RWPE1 (cell line): ENCODE measurements around the gene WLS.

Experiments
- CTCF ChIA-PET: fragments of 350-600 bp; sonication (Branson Sonifier 250); formaldehyde crosslinking; extraction: SDS; loops from one replicate; lab custom pipeline; 2021; lab: Yijun Ruan, JAX
- POLR2A ChIA-PET: fragments of 400-600 bp; formaldehyde crosslinking; extraction: SDS; loops from one replicate; lab custom pipeline; 2020; ENCODE audit warnings: antibody characterized with exemption; ENCODE audit not compliant: low non-redundant PET; lab: Yijun Ruan, JAX
- DNase-seq: peaks from one replicate; pipeline ENCODE4 v3.0.0; 2012; ENCODE audit warnings: low spot score
- H3K27ac ChIP-seq: fragments of 450-650 bp; 2 replicates; pipeline ENCODE4 v1.5.1; 2017
- TF ChIP-seq, protein P1 (sequence below): fragments of 450-650 bp; conservative IDR thresholded peaks from 2 replicates; pipeline ENCODE4 v1.5.1; 2017; ENCODE audit warnings: low read depth, mild to moderate bottlenecking

WLS gene

DNA sequence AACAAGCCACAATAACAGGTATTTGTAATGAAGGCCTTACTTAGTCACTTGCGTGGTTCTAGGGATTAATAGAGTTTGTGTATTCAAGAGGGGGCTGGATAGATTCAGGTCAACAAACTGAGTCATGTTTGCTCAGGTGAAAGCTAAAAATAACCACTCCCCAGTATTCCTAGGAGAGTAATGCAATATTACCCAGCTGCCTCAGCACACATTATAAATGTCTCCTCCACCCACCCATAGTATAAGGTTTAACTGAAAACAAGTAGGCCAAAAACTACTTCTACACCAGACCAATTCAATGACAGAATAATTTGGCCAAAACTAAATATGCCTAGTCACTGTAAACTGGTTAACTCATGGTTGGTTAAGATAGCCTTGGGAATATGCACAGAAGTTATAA is 34.4 kb downstream of the WLS start:
- TF ChIP-seq, protein P1, sequence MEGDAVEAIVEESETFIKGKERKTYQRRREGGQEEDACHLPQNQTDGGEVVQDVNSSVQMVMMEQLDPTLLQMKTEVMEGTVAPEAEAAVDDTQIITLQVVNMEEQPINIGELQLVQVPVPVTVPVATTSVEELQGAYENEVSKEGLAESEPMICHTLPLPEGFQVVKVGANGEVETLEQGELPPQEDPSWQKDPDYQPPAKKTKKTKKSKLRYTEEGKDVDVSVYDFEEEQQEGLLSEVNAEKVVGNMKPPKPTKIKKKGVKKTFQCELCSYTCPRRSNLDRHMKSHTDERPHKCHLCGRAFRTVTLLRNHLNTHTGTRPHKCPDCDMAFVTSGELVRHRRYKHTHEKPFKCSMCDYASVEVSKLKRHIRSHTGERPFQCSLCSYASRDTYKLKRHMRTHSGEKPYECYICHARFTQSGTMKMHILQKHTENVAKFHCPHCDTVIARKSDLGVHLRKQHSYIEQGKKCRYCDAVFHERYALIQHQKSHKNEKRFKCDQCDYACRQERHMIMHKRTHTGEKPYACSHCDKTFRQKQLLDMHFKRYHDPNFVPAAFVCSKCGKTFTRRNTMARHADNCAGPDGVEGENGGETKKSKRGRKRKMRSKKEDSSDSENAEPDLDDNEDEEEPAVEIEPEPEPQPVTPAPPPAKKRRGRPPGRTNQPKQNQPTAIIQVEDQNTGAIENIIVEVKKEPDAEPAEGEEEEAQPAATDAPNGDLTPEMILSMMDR: no peak
- H3K27ac ChIP-seq: no peak overlapping the region
- ChIA-PET POLR2A (no interaction called here), CTCF (interaction anchor here (0.7 kb wide), 1 partner anchor 12 kb away, joined by 3 read pairs; no protein-coding TSS in a partner anchor)
- peak; percentile 80 for DNase-seq

DNA sequence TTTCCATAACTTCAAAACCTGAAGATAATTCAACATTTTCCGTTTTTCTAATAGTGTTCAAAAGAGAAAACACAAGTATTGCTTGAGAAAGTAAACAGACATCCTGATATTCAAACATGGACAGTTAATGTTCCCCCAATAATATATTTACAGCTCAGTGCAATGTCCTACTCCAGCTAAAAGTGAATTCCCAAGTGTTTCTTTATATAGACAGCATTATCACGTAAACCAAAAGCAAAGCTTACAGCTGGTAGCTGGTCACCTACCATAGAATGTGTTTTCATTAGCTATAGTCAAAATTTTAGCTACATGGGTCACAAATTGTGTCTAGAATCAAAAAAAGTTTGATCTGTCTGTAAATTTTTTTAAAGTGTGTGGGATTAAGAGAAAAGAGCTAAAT is 34.9 kb downstream of the WLS start:
- H3K27ac ChIP-seq: no peak overlapping the region
- no peak for DNase-seq
- TF ChIP-seq, protein P1: no peak
- ChIA-PET POLR2A (no interaction called here), CTCF (interaction anchor here (0.7 kb wide), 1 partner anchor 12 kb away, joined by 3 read pairs; no protein-coding TSS in a partner anchor)

DNA sequence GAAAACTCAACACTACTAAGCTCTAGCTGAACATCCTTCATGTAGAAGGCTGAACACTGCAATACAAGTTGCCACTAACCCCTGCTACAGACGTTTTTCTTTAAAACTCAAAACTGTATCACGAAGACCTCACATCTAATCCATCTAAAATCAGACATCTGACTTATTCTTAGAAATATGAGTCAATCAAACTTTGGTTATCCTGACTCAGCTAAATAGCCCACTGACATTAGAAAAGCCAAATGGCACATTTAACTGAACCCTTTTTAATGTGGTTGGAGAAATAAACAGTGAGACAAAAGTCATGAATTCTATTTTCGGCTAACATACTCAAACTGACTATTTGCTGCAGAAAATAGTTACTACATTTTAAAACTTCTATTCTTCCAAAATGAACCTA is 35.6 kb downstream of the WLS start:
- H3K27ac ChIP-seq: no peak overlapping the region
- POLR2A ChIA-PET: no interaction called here

DNA sequence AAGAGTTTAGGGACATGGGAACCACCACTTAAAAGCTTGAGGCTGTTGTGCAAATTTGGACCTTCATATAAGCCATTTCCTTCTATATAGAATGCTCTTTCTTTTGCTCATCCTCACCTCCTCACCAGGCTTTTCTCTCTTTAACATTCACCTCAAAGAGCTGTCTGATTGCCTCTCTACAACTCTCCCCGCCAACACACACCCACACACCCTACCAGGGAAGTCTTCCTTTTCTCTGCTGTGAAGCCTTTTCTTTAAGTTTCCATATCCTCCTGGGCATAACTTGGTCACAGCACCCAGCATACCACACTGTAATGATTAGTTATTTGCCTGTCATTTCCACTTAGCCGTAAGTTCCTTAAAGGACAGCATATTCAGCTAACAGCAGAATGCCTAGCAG is 40.6 kb downstream of the WLS start:
- TF ChIP-seq, protein P1: no peak
- ChIA-PET POLR2A (no interaction called here), CTCF (no interaction called here)
- H3K27ac ChIP-seq: no peak overlapping the region
- DNase-seq: no peak

More for the DNA sequence above, 35.6 kb downstream of the WLS start:
- TF ChIP-seq, protein P1: no peak
- CTCF ChIA-PET: no interaction called here
- DNase-seq: no peak

DNA sequence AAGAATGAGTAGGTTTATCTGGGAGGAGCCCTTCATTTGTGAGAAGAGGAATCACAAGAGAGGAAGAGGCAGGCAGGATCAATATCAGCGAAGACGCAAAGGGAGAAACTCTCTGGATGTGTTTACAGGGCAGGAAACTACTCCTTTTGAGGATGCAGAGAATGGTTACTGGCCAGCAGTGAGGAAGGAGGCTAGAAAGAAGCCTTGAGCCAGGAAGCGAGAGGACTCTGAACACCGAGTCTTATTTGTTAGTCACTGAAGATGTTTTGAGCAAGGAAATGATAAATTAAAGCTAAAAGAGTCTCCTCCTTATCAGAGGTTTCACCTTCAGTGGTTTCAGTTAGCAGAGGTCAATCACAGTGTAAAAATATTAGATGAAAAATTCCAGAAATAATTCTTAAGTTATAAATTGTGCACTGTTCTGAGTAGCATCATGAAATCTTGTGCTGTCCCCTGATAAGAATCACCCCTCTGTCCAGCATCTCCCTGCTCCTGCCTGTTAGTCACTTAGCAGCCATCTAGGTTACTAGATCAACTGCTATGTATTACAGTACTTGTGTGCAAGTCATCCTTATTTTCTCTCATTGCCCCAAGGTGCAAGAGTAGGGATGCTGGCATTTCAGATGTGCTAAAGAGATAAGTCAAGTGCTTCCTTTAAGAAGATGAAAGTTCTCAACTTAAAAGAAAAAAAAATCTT is 43.5 kb downstream of the WLS start:
- TF ChIP-seq, protein P1: no peak
- no peak overlapping the region for H3K27ac ChIP-seq
- CTCF ChIA-PET: no interaction called here
- no peak for DNase-seq
- POLR2A ChIA-PET: no interaction called here

DNA sequence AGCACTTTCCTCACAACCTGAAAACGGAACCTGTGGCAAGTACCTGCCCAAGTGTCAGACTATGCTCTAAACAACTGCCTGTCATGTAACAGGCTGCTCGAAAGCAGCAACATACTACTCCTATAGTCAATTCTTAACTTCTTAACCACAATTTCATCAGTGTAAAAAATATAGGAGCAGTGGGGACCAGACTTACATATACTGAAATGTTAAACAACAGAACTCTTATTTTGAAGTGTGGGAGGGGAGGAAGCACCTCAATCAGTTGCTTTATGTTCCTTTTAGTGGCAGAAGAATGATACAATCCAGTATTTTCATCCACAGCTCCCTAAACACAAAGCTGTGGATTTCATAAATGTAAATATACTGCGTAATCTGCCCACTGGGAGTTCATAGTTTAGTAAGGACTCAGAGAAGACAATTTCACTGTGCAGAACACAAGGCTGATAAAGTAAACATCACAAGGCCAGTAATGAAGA is 44.2 kb downstream of the WLS start:
- POLR2A ChIA-PET: no interaction called here
- H3K27ac ChIP-seq: no peak overlapping the region
- CTCF ChIA-PET: interaction anchor here (0.6 kb wide), 1 partner anchor 9 kb away, joined by 8 read pairs; no protein-coding TSS in a partner anchor
- DNase-seq: no peak
- TF ChIP-seq, protein P1: no peak
